K562 treated with DMSO at 1 percent for 12 hours (cell line): ENCODE data around the gene CNPPD1. TPM values are rescaled to one million over a fixed set of nuclear protein-coding genes. Genes with fewer than 3 reads are reported as not detected.

Experiments used
- total RNA-seq: library from RNA; unstranded; fragments of 300-600 nt; gene quantifications from 2 replicates; pipeline ENCODE4 v1.2.3, GENCODE V29; 2022; ENCODE audit not compliant: insufficient read depth

CNPPD1 gene
- 54.9 and 63.8 TPM in 2 replicates for total RNA-seq

DNA sequence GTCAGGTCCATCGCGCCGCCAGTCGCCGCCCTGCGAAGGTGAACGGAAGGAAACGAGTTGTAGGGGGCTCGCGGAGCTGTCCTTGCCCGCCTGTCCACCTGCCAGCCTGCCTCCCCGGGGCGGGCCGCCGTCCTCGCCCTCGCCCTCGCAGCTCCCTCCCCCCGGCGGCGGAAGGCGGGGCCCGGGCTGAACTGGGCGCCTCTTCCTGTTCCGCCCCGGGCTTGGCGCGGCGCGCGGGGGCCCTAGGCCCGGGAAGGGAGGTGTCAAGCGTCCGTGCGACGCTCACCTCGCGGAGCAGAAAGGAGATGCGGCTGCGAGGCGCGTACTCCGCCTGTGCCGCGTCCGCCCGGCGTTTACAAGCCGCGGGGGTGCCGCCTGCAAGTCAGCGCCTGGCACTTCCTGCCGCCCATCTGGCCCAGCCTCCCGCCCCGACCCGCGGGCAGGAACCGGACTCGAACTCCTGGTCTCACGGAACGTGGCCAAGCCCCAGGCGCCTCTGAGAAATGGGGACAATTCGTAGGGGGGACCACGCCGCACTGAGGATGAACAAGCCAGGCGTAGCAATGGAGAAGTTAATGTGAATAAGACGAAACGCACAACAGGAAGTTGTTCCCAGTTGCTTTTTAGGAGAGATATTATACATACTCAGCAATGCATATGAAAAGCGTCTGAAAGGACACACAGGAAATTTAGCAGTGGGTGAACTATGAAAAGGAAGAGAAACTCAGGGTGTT is at the start of gene CNPPD1:
Gene CNPPD1 (minus strand): TSS at position 108 of the 734 bp plus-strand sequence. CDS start 97 bp downstream, at position 11.

DNA sequence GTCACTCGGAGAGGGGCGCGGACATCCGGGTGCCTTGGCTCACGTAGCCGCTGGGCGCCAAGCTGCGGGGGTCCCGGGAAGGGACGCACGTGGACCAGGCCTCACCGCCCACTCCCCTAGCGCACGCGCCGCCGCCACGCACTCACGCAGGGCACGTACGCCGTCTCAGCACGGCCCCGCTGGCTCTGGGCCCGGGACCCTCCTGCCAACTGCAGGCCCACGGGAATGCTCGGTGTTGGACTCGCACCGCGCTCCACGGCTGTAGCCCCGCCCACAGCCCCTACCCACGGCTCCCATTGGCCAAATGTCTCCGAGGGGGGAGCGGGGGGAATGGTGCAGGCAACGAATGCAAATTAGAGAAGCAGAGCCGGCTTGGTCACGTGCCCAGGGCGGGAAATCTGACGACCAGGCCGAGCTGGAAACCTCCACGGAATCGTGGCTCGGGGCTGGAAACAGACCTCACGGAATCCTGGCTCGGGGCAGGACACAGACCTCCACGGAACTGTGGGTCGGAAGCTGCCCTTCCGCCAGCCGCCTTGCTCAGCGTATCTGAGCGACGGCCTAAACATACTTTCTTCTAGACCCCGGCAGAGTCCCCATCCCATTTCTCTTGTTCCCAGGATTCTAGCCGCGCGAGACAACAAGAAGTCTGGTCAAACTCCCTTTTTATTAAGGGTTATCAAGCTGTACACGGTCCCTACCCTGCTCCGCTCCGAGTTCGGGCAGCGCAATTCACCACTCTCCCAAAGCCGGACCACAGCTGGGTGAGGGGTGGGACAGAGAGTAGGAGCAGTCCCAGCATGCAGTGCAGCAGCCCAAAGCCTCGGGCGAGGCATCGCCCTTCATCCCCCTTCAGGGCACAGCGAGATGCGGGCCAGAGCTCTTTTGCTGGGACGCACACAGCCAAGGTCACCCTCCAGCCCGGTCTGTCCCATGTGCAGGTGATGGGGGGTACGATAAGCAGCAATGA is 42.3 kb upstream of the CNPPD1 start, which contains the start of gene ABCB6:
Gene ABCB6 (minus strand): TSS at position 227 of the 970 bp plus-strand sequence. CDS start 285 bp downstream, outside the sequence.

DNA sequence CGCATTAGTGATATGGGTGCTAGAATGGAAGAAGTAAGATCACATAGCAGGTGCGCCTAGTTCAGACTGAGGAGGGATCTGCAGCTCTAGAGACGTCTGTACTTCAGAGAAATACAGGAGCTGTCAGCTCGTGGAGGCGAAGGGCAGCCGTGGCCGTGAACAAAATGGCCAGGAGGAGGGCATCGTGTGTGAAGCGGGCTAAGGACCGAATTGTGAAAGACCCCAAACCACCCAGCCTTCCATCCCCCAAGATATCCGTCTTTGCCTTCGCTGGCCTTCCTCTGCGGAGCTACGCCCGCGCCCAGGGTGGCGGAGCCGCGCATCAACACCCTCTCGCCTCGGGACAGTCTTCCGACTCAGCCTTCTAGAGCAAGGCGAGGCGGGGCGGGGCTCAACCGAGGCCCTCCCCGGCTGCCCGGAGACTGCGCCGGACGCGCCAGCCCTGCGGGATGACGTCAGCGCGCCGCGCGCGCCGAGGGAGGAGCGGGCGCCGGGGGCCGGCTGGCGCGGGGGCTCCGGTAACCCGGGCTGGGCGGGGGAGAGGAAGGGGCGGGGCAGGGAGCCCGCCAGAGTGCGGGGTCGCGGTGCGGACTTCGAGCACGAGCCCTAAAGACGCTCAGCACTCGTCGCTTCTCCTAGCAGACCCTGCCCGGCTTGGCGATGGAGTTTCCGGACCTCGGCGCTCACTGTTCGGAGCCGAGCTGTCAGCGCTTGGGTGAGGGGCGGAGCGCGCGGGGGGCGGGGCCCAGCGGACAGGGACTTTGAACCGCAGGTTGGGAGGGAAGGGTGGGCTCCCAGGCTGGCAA is 29.8 kb upstream of the CNPPD1 start, which contains the start of gene ZFAND2B:
Gene ZFAND2B (plus strand): TSS at position 455 of the 806 bp plus-strand sequence. CDS start 206 bp downstream, at position 661.

DNA sequence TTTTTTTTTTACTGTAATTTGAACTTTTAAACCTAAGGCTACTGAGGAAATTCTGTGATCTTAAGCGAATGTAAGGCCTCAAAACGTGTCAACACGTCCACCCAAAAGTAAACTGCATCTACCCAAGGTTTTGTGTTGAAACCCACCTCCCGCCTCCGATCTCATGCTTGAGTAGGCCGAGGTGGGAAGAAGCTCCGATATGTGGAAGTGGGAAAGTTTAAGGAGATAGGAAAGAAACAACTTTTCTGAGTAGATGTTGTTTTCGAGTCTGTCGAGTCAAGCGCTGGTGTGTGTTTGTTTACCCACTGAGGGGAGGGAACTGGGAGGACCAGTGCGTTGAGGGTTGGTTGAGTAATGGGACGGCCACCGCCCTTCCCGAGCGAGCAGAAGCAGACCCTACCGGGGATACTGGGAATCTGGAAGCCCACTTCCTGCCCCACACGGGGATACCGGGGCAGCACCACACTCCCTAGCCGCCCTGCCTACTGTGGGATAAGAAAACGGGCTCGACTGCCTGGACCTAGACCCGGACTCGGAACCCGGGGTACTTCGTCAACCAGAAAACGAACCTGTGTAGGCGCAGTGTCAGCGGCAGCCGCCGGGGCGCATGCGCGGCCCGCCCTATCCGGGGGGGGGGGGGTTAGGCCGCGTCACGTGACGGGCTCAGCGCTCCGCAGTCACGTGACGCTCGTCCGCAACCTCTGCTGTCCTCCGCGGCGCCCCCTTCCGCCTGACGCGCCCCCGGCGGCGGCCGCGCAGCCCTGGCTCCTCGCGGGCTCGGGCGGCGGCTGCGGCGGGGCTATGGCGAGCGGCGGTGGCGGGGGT is 1.0 kb upstream of the CNPPD1 start, which contains the start of gene RETREG2:
Gene RETREG2 (plus strand): TSS at position 724 of the 825 bp plus-strand sequence. CDS start 78 bp downstream, at position 802.

DNA sequence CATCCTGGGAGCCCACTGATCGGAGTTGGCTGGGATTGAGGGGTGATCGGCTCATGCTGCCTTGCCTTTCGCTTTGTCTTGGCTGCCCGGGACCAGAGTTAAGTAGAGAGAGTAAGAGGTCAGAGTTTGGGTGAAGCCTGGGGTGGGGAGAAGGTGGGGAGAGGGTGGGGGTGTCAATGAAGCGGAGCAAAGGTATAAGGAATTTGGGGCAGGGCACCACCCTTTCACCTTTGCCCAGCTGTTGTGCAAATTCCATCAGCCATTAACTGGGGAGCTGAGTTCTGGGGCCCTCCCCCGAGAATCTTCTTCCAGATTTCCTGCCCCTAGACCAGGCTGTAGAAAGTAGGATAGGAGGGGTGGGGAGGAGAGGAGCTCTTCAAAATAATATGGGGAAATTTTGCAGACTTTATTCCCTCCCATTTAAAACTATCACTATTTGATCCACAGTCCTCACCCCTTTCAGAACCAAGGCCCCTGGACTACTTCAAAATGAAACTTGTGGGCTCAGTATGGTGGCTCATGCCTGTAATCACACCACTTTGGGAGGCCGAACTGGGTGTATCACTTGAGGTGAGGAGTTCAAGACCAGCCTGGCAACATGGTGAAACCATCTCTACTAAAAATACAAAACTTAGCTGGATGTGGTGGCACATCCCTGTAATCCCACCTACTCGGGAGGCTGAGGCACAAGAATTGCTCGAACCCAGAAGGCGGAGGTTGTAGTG is 6.6 kb downstream of the CNPPD1 start, which contains the start of gene SLC23A3:
Gene SLC23A3 (minus strand): TSS at position 100 of the 725 bp plus-strand sequence. CDS start 45 bp downstream, at position 55.

DNA sequence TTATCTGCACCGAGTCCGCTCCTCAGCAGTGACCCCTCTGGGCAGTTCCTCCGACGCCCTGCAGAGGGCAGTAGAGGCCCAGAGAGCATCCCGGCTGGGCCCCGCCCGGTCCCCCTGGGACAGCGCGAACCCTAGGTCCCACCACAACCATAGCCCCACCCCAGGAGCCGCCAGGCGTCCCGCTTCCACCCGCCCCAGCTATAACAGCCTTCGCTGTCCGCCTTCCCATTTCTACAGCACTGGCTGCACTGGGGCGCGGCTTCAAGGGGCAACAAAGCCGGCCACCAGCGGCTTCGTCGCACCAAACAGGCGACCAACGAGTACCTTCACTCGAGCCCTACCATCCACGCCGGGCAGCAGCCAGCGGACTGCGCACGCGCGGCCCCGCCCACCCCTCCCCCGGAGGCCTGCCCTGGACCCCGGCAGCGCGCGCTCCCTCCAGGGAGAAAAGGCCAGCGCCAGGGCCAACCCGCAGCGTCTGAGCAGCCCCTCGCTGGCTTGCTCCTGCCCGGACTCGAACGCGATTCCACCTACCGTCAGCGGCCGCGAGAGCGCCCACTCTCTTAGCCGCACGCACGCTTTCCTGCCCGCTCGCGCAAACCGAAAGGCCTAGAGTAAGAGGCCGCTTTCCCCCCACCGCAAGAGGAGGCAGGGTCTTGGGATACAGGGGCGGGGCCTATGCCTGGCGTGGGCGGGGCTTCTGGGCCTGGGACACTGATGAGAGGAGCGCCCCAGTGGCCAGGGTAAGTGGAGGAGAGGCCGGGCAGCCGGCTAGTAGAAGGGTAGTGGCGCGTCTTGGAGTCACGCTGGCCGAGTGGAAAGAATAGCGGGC is 16.3 kb downstream of the CNPPD1 start, which contains the start of gene NHEJ1:
Gene NHEJ1 (minus strand): TSS at position 630 of the 832 bp plus-strand sequence. CDS start 2,453 bp downstream, outside the sequence.

Other genes with a start within 250 kb of the CNPPD1 start
- gene CDK5R2, start 217.3 kb downstream of the CNPPD1 start, total RNA-seq, result not detected in 2 replicates
- 0.60 TPM in 1 of 2 replicates, not detected in the other for gene FEV, start 191.7 kb downstream of the CNPPD1 start, total RNA-seq
- gene CRYBA2, start 183.5 kb downstream of the CNPPD1 start, total RNA-seq, result not detected in 2 replicates
- gene CFAP65, start 135.4 kb downstream of the CNPPD1 start, total RNA-seq, result not detected in 2 replicates
- not detected in 2 replicates for gene IHH, start 116.0 kb downstream of the CNPPD1 start, total RNA-seq
- 6.9 and 12.1 TPM in 2 replicates for gene NHEJ1, start 16.1 kb downstream of the CNPPD1 start, total RNA-seq
- gene SLC23A3, start 6.9 kb downstream of the CNPPD1 start, total RNA-seq, result 1.5 TPM in 1 of 2 replicates, not detected in the other
- 22.8 and 41.0 TPM in 2 replicates for gene RETREG2, start 1.4 kb upstream of the CNPPD1 start, total RNA-seq
- gene ZFAND2B, start 29.9 kb upstream of the CNPPD1 start, total RNA-seq, result 42.7 and 47.8 TPM in 2 replicates
- gene ABCB6, start 42.0 kb upstream of the CNPPD1 start, total RNA-seq, result 16.1 and 16.6 TPM in 2 replicates
- 17.1 and 36.5 TPM in 2 replicates for gene ATG9A, start 52.7 kb upstream of the CNPPD1 start, total RNA-seq
- 24.2 and 34.6 TPM in 2 replicates for gene ANKZF1, start 52.9 kb upstream of the CNPPD1 start, total RNA-seq
- 2.0 and 7.4 TPM in 2 replicates for gene GLB1L, start 68.5 kb upstream of the CNPPD1 start, total RNA-seq
- gene STK16, start 68.6 kb upstream of the CNPPD1 start, total RNA-seq, result 21.3 and 23.7 TPM in 2 replicates
- not detected in 2 replicates for gene TUBA4B, start 76.3 kb upstream of the CNPPD1 start, total RNA-seq
- 69.3 and 74.9 TPM in 2 replicates for gene TUBA4A, start 77.0 kb upstream of the CNPPD1 start, total RNA-seq
- gene DNAJB2, start 102.4 kb upstream of the CNPPD1 start, total RNA-seq, result 28.4 and 29.6 TPM in 2 replicates
- gene PTPRN, start 132.5 kb upstream of the CNPPD1 start, total RNA-seq, result not detected in 2 replicates
- not detected in 2 replicates for gene RESP18, start 155.8 kb upstream of the CNPPD1 start, total RNA-seq
- gene DNPEP, start 211.0 kb upstream of the CNPPD1 start, total RNA-seq, result 51.2 and 77.3 TPM in 2 replicates
- gene DES, start 241.5 kb upstream of the CNPPD1 start, total RNA-seq, result 15.2 and 15.7 TPM in 2 replicates